Measurements from ENCODE around the gene SHOC2. TPM values are rescaled to one million over a fixed set of nuclear protein-coding genes. Genes with fewer than 3 reads are reported as not detected.

SHOC2 gene
- polyA plus RNA-seq, 3 donors = 13.9 to 69.9 (median 68.9) TPM

- no peaks in the 10 kb centered on the region for H3K9me3 ChIP-seq (replicated peaks in 1 of 2; ENCODE audit: control insufficient read depth in 1 of 2, insufficient read depth in 1 of 2, low read length in 2 of 2)
- peak overlapping the region in 3 of 7 donors; percentile 38 to 52 (median 52) for H3K27ac Mint-ChIP-seq
- peaks cover 0 to 12% of the 10 kb centered on the region in 2 donors for H3K4me1 ChIP-seq (ENCODE audit: control insufficient read depth in 1 of 2, insufficient read depth in 2 of 2, low read length in 2 of 2)
- H4K20me1 ChIP-seq (ENCODE audit: insufficient read depth, low read length) = peaks cover 95% of the 10 kb centered on the region
- whole genome bisulfite sequencing (ENCODE audit: insufficient coverage) = no CpG with 5 or more reads among the region's 3 CpGs
- H3K4me1 Mint-ChIP-seq = peaks cover 17% of the 10 kb centered on the region
- H3K27ac ChIP-seq (ENCODE audit: low read depth in 1 of 2, low read length in 2 of 2) = peak overlapping the region in 1 of 2 donors; percentile 30
- no peaks in the 10 kb centered on the region for H3K27me3 Mint-ChIP-seq (ENCODE audit: low read depth in 3 of 3)
- TF ChIP-seq CTCF (IDR thresholded peaks at IDR 0.05) = no peak
- H3K4me2 ChIP-seq (replicated peaks; ENCODE audit: extremely low read depth, low read length, poor library complexity, severe bottlenecking) = no peak overlapping the region
- H2AFZ ChIP-seq (ENCODE audit: insufficient read depth, low read depth, low read length, poor library complexity, severe bottlenecking) = no peak overlapping the region
- no peak overlapping the region for H3K4me3 Mint-ChIP-seq
- no peak overlapping the region for H3K4me3 ChIP-seq (replicated peaks in 1 of 3; ENCODE audit: low read depth in 2 of 3, low read length in 3 of 3)
- intact Hi-C loops (cut with micrococcal nuclease) = no loop called here
- H3K36me3 Mint-ChIP-seq = peaks cover 32 to 48% of the 10 kb centered on the region in 2 donors
- no peak overlapping the region for H3K9ac ChIP-seq (ENCODE audit: insufficient read depth, low read length, poor library complexity, severe bottlenecking)
- peaks cover 14 to 48% of the 10 kb centered on the region in 2 donors for H3K36me3 ChIP-seq (replicated peaks in 1 of 2; ENCODE audit: control insufficient read depth in 1 of 2, insufficient read depth in 2 of 2, low read length in 2 of 2)
- no peaks in the 10 kb centered on the region for H3K27me3 ChIP-seq (ENCODE audit: control insufficient read depth in 2 of 2, insufficient read depth in 2 of 2, low read length in 2 of 2)
- H3K9me3 Mint-ChIP-seq = no peaks in the 10 kb centered on the region
- H3K79me2 ChIP-seq (ENCODE audit: insufficient read depth, low read length) = peaks cover 95% of the 10 kb centered on the region
- peak in 1 of 3 donors; percentile 19 for DNase-seq
These were observed 72.8 kb downstream of the SHOC2 start for GRCh38 chr10:110992006-110992800.

- peaks cover 95% of the 10 kb centered on the region for H4K20me1 ChIP-seq (ENCODE audit: insufficient read depth, low read length)
- peaks cover 95% of the 10 kb centered on the region for H3K79me2 ChIP-seq (ENCODE audit: insufficient read depth, low read length)
- no CpG with 5 or more reads among the region's 4 CpGs for WGBS (ENCODE audit: insufficient coverage)
- no peaks in the 10 kb centered on the region for H3K27me3 ChIP-seq (ENCODE audit: control insufficient read depth in 2 of 2, insufficient read depth in 2 of 2, low read length in 2 of 2)
- H3K9me3 ChIP-seq (replicated peaks in 1 of 2; ENCODE audit: control insufficient read depth in 1 of 2, insufficient read depth in 1 of 2, low read length in 2 of 2) = no peaks in the 10 kb centered on the region
- Mint-ChIP-seq H3K4me1 (peaks cover 17% of the 10 kb centered on the region), H3K27ac (no peak overlapping the region), H3K27me3 (ENCODE audit: low read depth in 3 of 3) (no peaks in the 10 kb centered on the region), H3K9me3 (no peaks in the 10 kb centered on the region), H3K4me3 (no peak overlapping the region), H3K36me3 (peaks cover 31 to 54% of the 10 kb centered on the region in 2 donors)
- H3K36me3 ChIP-seq (replicated peaks in 1 of 2; ENCODE audit: control insufficient read depth in 1 of 2, insufficient read depth in 2 of 2, low read length in 2 of 2) = peaks cover 14 to 50% of the 10 kb centered on the region in 2 donors
- H3K27ac ChIP-seq (ENCODE audit: low read depth in 1 of 2, low read length in 2 of 2) = peak overlapping the region in 1 of 2 donors; percentile 48
- TF ChIP-seq CTCF (IDR thresholded peaks at IDR 0.05) = no peak
- intact Hi-C loops (cut with micrococcal nuclease) = no loop called here
- no peak overlapping the region for H3K4me2 ChIP-seq (replicated peaks; ENCODE audit: extremely low read depth, low read length, poor library complexity, severe bottlenecking)
- no peak overlapping the region for H2AFZ ChIP-seq (ENCODE audit: insufficient read depth, low read depth, low read length, poor library complexity, severe bottlenecking)
- no peak for DNase-seq
- H3K9ac ChIP-seq (ENCODE audit: insufficient read depth, low read length, poor library complexity, severe bottlenecking) = no peak overlapping the region
- H3K4me3 ChIP-seq (replicated peaks in 1 of 3; ENCODE audit: low read depth in 2 of 3, low read length in 3 of 3) = no peak overlapping the region
- peaks cover 0 to 12% of the 10 kb centered on the region in 2 donors for H3K4me1 ChIP-seq (ENCODE audit: control insufficient read depth in 1 of 2, insufficient read depth in 2 of 2, low read length in 2 of 2)
These were observed 73.8 kb downstream of the SHOC2 start for GRCh38 chr10:110993024-110993693.
